ENCODE measurements around the gene PRXL2A.

PRXL2A gene

GRCh38 chr10:80453056-80453841 lies 44.9 kb downstream of the PRXL2A start (continued):
- TF ChIP-seq ZBTB1 (tag by site-specific recombination; IDR thresholded peaks at IDR 0.05) (no peak), ZSCAN16 (tag by site-specific recombination; IDR thresholded peaks at IDR 0.05) (no peak), REPIN1 (tag by site-specific recombination; IDR thresholded peaks at IDR 0.05; ENCODE audit: low read depth) (no peak), KLF7 (tag by site-specific recombination; IDR thresholded peaks at IDR 0.05; ENCODE audit: borderline replicate concordance) (no peak), ZNF37A (tag by site-specific recombination; IDR thresholded peaks at IDR 0.05) (no peak), SP2 (tag by site-specific recombination; IDR thresholded peaks at IDR 0.05) (peak; percentile 30; the same call in 1 of the 2 replicates), ZNF621 (tag by site-specific recombination; IDR thresholded peaks at IDR 0.05) (no peak), SP7 (tag by site-specific recombination; IDR thresholded peaks at IDR 0.05) (peak; percentile 27; the same call in 1 of the 2 replicates), ZXDB (tag by site-specific recombination; IDR thresholded peaks at IDR 0.05) (0 out of 2 replicates have a peak, but pooled peaks have one; percentile 19), ZNF776 (tag by site-specific recombination; IDR thresholded peaks at IDR 0.05; ENCODE audit: borderline replicate concordance) (no peak), KLF1 (tag by site-specific recombination; IDR thresholded peaks at IDR 0.05) (no peak; the same call in 1 of the 2 replicates), PATZ1 (tag by site-specific recombination; IDR thresholded peaks at IDR 0.05) (peak; percentile 38), MEIS1 (CRISPR knock-in tag; IDR thresholded peaks at IDR 0.05; ENCODE audit: borderline replicate concordance) (no peak), ZNF610 (tag by site-specific recombination; IDR thresholded peaks at IDR 0.05; ENCODE audit: borderline replicate concordance) (peak; percentile 65; the same call in 1 of the 2 replicates), ZNF16 (tag by site-specific recombination; IDR thresholded peaks at IDR 0.05; ENCODE audit: low read depth) (no peak), ZFP37 (tag by site-specific recombination; IDR thresholded peaks at IDR 0.05) (no peak), ATF2 (tag by site-specific recombination; IDR thresholded peaks at IDR 0.05; ENCODE audit: low read depth) (no peak), ZNF311 (tag by site-specific recombination; IDR thresholded peaks at IDR 0.05; ENCODE audit: borderline replicate concordance) (no peak), GLIS1 (tag by site-specific recombination; IDR thresholded peaks at IDR 0.05) (no peak), REST (tag by site-specific recombination; IDR thresholded peaks at IDR 0.05) (no peak), ZSCAN23 (tag by site-specific recombination; IDR thresholded peaks at IDR 0.05) (no peak), ZBTB44 (tag by site-specific recombination; IDR thresholded peaks at IDR 0.05) (no peak), INSM2 (tag by site-specific recombination; IDR thresholded peaks at IDR 0.05) (no peak), ZNF830 (tag by site-specific recombination; IDR thresholded peaks at IDR 0.05; ENCODE audit: low read depth) (no peak), ZNF132 (tag by site-specific recombination; IDR thresholded peaks at IDR 0.05; ENCODE audit: borderline replicate concordance) (no peak), ZNF624 (tag by site-specific recombination; IDR thresholded peaks at IDR 0.05) (no peak), GLI4 (tag by site-specific recombination; IDR thresholded peaks at IDR 0.05) (no peak), ZNF555 (tag by site-specific recombination; conservative IDR thresholded peaks at IDR 0.05) (no peak), ZNF660 (tag by site-specific recombination; IDR thresholded peaks at IDR 0.05) (no peak), ZNF792 (tag by site-specific recombination; IDR thresholded peaks at IDR 0.05) (no peak)
